Measurements from ENCODE around the gene STK32C.

DNA sequence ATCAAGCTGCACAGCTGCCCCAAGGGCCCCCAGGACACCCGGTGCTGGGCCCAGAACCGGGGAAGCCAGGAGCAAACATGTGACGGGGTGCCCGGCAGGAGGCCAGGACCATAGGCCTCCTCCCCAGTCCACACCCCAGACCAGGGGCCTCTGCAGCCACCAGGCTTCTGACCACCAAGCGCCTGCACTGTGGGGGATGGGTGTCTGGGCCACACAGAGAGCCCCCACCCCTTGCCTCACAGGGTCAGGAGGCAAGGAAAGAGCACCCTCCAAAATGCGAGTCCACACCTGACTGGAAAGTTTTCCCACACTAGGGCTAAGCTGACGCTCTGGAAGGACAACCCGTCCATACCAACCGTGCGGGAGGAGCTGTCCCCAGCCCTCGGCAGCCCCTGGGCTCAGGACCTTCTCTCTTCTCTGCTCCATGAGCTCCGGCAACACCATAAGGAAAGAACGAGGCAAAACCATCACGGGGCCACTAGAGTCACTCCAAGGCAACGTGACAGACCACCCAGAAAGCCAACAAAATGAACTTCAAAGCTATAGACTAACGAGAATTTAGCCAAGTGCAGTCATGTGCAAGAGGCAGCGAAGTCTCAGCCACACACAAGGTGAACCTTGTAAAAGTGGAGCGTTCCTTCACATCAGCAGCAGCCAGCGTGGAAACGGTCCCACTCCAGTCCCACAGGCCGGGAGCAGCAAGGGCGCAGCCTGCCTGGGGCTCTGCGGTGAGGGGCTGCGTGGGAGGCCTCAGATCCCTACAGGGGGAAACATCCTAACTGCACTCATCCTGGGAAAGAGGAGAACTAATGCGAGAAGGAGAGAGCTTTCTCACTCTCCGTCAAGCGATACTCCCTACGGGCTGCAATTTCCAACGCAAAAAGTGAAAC is 5.1 kb downstream of the STK32C start:
- TF ChIP-seq, protein P1, sequence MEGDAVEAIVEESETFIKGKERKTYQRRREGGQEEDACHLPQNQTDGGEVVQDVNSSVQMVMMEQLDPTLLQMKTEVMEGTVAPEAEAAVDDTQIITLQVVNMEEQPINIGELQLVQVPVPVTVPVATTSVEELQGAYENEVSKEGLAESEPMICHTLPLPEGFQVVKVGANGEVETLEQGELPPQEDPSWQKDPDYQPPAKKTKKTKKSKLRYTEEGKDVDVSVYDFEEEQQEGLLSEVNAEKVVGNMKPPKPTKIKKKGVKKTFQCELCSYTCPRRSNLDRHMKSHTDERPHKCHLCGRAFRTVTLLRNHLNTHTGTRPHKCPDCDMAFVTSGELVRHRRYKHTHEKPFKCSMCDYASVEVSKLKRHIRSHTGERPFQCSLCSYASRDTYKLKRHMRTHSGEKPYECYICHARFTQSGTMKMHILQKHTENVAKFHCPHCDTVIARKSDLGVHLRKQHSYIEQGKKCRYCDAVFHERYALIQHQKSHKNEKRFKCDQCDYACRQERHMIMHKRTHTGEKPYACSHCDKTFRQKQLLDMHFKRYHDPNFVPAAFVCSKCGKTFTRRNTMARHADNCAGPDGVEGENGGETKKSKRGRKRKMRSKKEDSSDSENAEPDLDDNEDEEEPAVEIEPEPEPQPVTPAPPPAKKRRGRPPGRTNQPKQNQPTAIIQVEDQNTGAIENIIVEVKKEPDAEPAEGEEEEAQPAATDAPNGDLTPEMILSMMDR (IDR thresholded peaks at IDR 0.05) = no peak
- TF ChIP-seq POLR2A (IDR thresholded peaks at IDR 0.05) = no peak

All from right lobe of liver (tissue), 4 donors.